GM12878 (cell line): ENCODE results near the gene MYOM1. TPM values are rescaled to one million over a fixed set of nuclear protein-coding genes. Genes with fewer than 3 reads are reported as not detected.

Experiments
- ATAC-seq: fragments of 200-7000 bp; cut with Tn5 transposase; 3 replicates; pipeline ENCODE4 v1.9.1; 2020; ENCODE audit warnings: mild to moderate bottlenecking, moderate library complexity
- BruUV-seq: library from RNA; stranded (reverse); fragments of 400-500 nt; replicated peaks from 2 replicates; lab custom pipeline; 2021; lab: Mats Ljungman, UMichigan
- CTCF ChIA-PET: fragments of 300-600 bp; sonication (Branson Sonifier 250); formaldehyde crosslinking; extraction: SDS; loops from one replicate; lab custom pipeline; 2021; ENCODE audit warnings: inconsistent platforms; lab: Yijun Ruan, JAX
- POLR2A ChIA-PET: fragments of 350-600 bp; formaldehyde crosslinking; extraction: SDS; loops from one replicate; lab custom pipeline; 2021; ENCODE audit warnings: inconsistent platforms; lab: Charles Lee
- RAD21 ChIA-PET: fragments of 300-600 bp; sonication (Branson Sonifier 250); formaldehyde crosslinking; loops from one replicate; lab custom pipeline; 2023; ENCODE audit warnings: antibody characterized with exemption; ENCODE audit not compliant: unreplicated experiment; lab: Charles Lee
- SMC1A ChIA-PET: fragments of 300-600 bp; sonication (Branson Sonifier 250); formaldehyde crosslinking; loops from one replicate; lab custom pipeline; 2023; ENCODE audit not compliant: unreplicated experiment, uncharacterized antibody; lab: Charles Lee
- DNase-seq: peaks from one replicate; pipeline ENCODE4 v3.0.0-alpha.2; 2011; ENCODE audit warnings: low read depth, low spot score
- FAIRE-seq: peaks from 3 replicates; lab custom pipeline; 2011; peaks lifted over from hg19 to GRCh38; lab: Jason Lieb, UNC
- H2AFZ ChIP-seq: 2 replicates; pipeline ENCODE4 v1.6.0; 2011; ENCODE audit warnings: low read depth, low read length, control low read depth; ENCODE audit not compliant: control insufficient read depth
- H3K27ac ChIP-seq: 2 replicates; pipeline ENCODE4 v1.5.1; 2011; ENCODE audit warnings: control low read depth; ENCODE audit not compliant: control insufficient read depth, insufficient read depth
- H3K27me3 ChIP-seq, 2 experiments: replicated peaks in 1 of 2; 2 replicates each; pipeline versions ENCODE4 v1.6.0 to v1.6.1; 2011; ENCODE audit warnings: low read length in 1 of 2; ENCODE audit not compliant: control insufficient read depth in 2 of 2, insufficient read depth in 2 of 2
- H3K36me3 ChIP-seq, 2 experiments: 2 replicates each; pipeline ENCODE4 v1.5.1; 2011; ENCODE audit warnings: low read length in 1 of 2; ENCODE audit not compliant: control insufficient read depth in 2 of 2, insufficient read depth in 2 of 2
- H3K4me1 ChIP-seq: 2 replicates; pipeline ENCODE4 v1.6.1; 2011; ENCODE audit warnings: mild to moderate bottlenecking, low read length, moderate library complexity, mixed read lengths; ENCODE audit not compliant: control insufficient read depth, insufficient read depth
- H3K4me2 ChIP-seq: 2 replicates; pipeline ENCODE4 v1.6.0; 2011; ENCODE audit warnings: control low read depth; ENCODE audit not compliant: control insufficient read depth, insufficient read depth
- H3K4me3 ChIP-seq: fragments of 200-600 bp; sonication (generic); 2 replicates; pipeline ENCODE4 v1.5.1; 2016
- H3K79me2 ChIP-seq: 2 replicates; pipeline ENCODE4 v1.6.0; 2011; ENCODE audit warnings: low read length; ENCODE audit not compliant: control insufficient read depth, insufficient read depth
- H3K9ac ChIP-seq: 2 replicates; pipeline ENCODE4 v1.8.0; 2011; ENCODE audit warnings: low read length, control low read depth, mixed read lengths; ENCODE audit not compliant: control insufficient read depth, insufficient read depth
- H3K9me3 ChIP-seq: replicated peaks from 3 replicates; pipeline ENCODE4 v1.5.1; 2011; ENCODE audit warnings: mild to moderate bottlenecking, low read length; ENCODE audit not compliant: control insufficient read depth, insufficient read depth
- H4K20me1 ChIP-seq: 2 replicates; pipeline ENCODE4 v1.6.0; 2011; ENCODE audit not compliant: control insufficient read depth, insufficient read depth
- BACH1 ChIP-seq: fragments of 450-650 bp; IDR thresholded peaks from 2 replicates; pipeline ENCODE4 v1.6.1; 2017; ENCODE audit warnings: mild to moderate bottlenecking, borderline replicate concordance
- MEF2A ChIP-seq: IDR thresholded peaks from 2 replicates; pipeline ENCODE4 v1.6.1; 2011; ENCODE audit warnings: low read depth, mild to moderate bottlenecking, low read length, moderate library complexity; ENCODE audit not compliant: insufficient read depth
- MTA2 ChIP-seq: fragments of 450-650 bp; IDR thresholded peaks from 2 replicates; pipeline ENCODE4 v1.6.1; 2016; ENCODE audit warnings: low read depth, mild to moderate bottlenecking, moderate library complexity
- SREBF2 ChIP-seq: IDR thresholded peaks from 2 replicates; pipeline ENCODE4 v1.6.1; 2012; ENCODE audit warnings: mild to moderate bottlenecking, low read length
- WGBS: methylation state at CpG from one replicate; pipeline ENCODE4 v1.1.6; 2016; ENCODE audit warnings: low lambda C conversion rate; ENCODE audit not compliant: insufficient replicate concordance, insufficient coverage; ENCODE audit errors: missing lambda C conversion rate; 5-methylcytosine and 5-hydroxymethylcytosine counted together
- in situ Hi-C: fragments of 300-500 bp; cut with MboI; formaldehyde crosslinking; loops from 9 replicates; pipeline ENCODE4 v1.14.3; 2018; ENCODE audit warnings: mixed read lengths
- intact Hi-C: fragments of 100-400 bp; cut with micrococcal nuclease; formaldehyde crosslinking; loops from one replicate; pipeline ENCODE4 v1.14.2; 2022; ENCODE audit not compliant: unreplicated experiment
- polyA plus RNA-seq, 11 experiments: library from polyadenylated mRNA; depleted of rRNA in 4 of 11; unstranded in 6 of 11; stranded (reverse) in 5 of 11; fragments of >200 nt; fragmentation: Nextera tagmentation in 4 of 11; fragmentation: Illumina TruSeq in 1 of 11; extraction: Ambion mirVana in 4 of 11; extraction: Trizol in 1 of 11; gene quantifications; 1 replicate in 1 of 11; 2 replicates in 10 of 11; pipeline versions ENCODE4 v1.2.1 to v1.2.3, GENCODE V29; 2011 to 2016; ENCODE audit warnings: inconsistent platforms in 2 of 11, missing spikeins in 2 of 11, low read depth in 1 of 11
- total RNA-seq, 4 experiments: library from RNA; depleted of rRNA in 3 of 4; stranded (reverse); fragments of >200 nt in 3 of 4; fragmentation: Illumina TruSeq in 1 of 4; extraction: Trizol in 1 of 4; gene quantifications; 2 replicates each; pipeline versions ENCODE4 v1.2.1 to v1.2.3, GENCODE V29; 2013 to 2021
- TF ChIP-seq, protein P1 (sequence below): IDR thresholded peaks from 2 replicates; pipeline ENCODE4 v1.6.1; 2012; ENCODE audit warnings: low read depth, low read length, improper control_type of control experiment
- TF ChIP-seq, protein P2 (sequence below): fragments of 450-650 bp; conservative IDR thresholded peaks from 2 replicates; pipeline ENCODE4 v1.6.1; 2017; ENCODE audit warnings: mild to moderate bottlenecking, moderate library complexity

Gene MYOM1
- total and polyA plus RNA-seq, 10 of the 15 experiments (the other 5 are each of a cell fraction or from before 2014, with no cell fraction given): 0.06 to 1.0 (median 0.57) TPM

DNA sequence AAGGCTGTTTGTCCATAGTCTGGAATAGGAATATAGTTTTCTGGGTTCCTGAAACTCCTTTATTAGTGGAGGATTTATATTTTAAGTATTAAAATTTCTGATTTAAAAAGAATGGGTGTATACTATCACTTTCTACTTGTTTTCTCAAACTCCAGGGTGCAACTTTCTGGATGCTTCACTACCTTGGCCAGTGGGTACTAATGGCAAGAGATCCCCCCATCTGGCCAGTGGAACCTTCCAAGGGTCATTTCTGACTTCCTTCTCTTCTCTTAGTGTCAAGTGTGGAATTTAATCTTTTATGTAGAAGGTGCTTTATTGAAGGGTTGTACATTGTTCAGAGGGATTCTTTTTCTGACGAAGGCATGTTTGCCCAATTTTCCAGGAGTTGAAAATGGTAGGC, 120.4 kb downstream of the MYOM1 start:
- Histone ChIP-seq H3K4me3 (no peak overlapping the region), H3K27me3 (no peaks in the 10 kb centered on the region), H3K27ac (no peak overlapping the region), H2AFZ (no peak overlapping the region), H3K9me3 (no peaks in the 10 kb centered on the region), H3K9ac (no peak overlapping the region), H3K4me1 (no peaks in the 10 kb centered on the region), H3K4me2 (no peak overlapping the region), H3K36me3 (no peaks in the 10 kb centered on the region), H3K79me2 (no peaks in the 10 kb centered on the region), H4K20me1 (no peaks in the 10 kb centered on the region)
- FAIRE-seq (no peak), DNase-seq (no peak), ATAC-seq (no peak)
- POLR2A ChIA-PET: no interaction called here
- SMC1A ChIA-PET: no interaction called here
- no TSS peak for BruUV-seq
- CTCF ChIA-PET: no interaction called here
- intact Hi-C loops (no loop called here), in situ Hi-C loops (no loop called here)
- TF ChIP-seq SREBF2: no peak
- TF ChIP-seq BACH1: no peak
- TF ChIP-seq, protein P1, sequence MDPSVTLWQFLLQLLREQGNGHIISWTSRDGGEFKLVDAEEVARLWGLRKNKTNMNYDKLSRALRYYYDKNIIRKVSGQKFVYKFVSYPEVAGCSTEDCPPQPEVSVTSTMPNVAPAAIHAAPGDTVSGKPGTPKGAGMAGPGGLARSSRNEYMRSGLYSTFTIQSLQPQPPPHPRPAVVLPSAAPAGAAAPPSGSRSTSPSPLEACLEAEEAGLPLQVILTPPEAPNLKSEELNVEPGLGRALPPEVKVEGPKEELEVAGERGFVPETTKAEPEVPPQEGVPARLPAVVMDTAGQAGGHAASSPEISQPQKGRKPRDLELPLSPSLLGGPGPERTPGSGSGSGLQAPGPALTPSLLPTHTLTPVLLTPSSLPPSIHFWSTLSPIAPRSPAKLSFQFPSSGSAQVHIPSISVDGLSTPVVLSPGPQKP: no peak
- TF ChIP-seq, protein P2, sequence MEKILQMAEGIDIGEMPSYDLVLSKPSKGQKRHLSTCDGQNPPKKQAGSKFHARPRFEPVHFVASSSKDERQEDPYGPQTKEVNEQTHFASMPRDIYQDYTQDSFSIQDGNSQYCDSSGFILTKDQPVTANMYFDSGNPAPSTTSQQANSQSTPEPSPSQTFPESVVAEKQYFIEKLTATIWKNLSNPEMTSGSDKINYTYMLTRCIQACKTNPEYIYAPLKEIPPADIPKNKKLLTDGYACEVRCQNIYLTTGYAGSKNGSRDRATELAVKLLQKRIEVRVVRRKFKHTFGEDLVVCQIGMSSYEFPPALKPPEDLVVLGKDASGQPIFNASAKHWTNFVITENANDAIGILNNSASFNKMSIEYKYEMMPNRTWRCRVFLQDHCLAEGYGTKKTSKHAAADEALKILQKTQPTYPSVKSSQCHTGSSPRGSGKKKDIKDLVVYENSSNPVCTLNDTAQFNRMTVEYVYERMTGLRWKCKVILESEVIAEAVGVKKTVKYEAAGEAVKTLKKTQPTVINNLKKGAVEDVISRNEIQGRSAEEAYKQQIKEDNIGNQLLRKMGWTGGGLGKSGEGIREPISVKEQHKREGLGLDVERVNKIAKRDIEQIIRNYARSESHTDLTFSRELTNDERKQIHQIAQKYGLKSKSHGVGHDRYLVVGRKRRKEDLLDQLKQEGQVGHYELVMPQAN: no peak
- TF ChIP-seq MTA2: no peak
- no peak for TF ChIP-seq MEF2A
- WGBS: 0% methylated on average over 1 of the region's 1 CpG
- RAD21 ChIA-PET: no interaction called here
